Omental fat pad (tissue), 4 donors: ENCODE measurements around the gene INHBE. TPM values are rescaled to one million over a fixed set of nuclear protein-coding genes. Genes with fewer than 3 reads are reported as not detected.

ENCODE experiments used
- ATAC-seq: fragments of 150-250 bp; one replicate; pipeline ENCODE4 v1.9.1; 2016; ENCODE audit warnings: mild to moderate bottlenecking, moderate library complexity; ENCODE audit not compliant: low FRiP score
- DNase-seq: peaks from one replicate; pipeline ENCODE4 v3.0.0-alpha.2; 2019; ENCODE audit warnings: low spot score
- CTCF ChIP-seq, 3 donors: fragments of 450-650 bp; IDR thresholded peaks; one replicate each; pipeline ENCODE4 v1.5.1; 2016 to 2017; ENCODE audit warnings: antibody characterized with exemption in 3 of 3, mild to moderate bottlenecking in 3 of 3, moderate library complexity in 2 of 3
- total RNA-seq, 4 donors: library from RNA; depleted of rRNA; stranded (reverse); fragments of >200 nt; gene quantifications; one replicate each; pipeline ENCODE4 v1.1.0, GENCODE V29; 2016

INHBE gene
- total RNA-seq, 4 donors from 2014 or later, result 0.25 TPM; not detected in 3

- ATAC-seq (no peak), DNase-seq (no peak)
- no peak for TF ChIP-seq CTCF (IDR thresholded peaks at IDR 0.05)
Observed at GRCh38 chr12:57458665-57459054, 3.6 kb downstream of the INHBE start.

GRCh38 chr12:57459055-57459749 is 4.1 kb downstream of the INHBE start:
- ATAC-seq, result peak; percentile 79

GRCh38 chr12:57459750-57460467 is 4.8 kb downstream of the INHBE start, which contains the start of gene GLI1:
Gene GLI1, plus strand, starts transcription at chr12:57459785. Its CDS starts 3,907 bp downstream, at chr12:57463692.
- TF ChIP-seq CTCF (IDR thresholded peaks at IDR 0.05), result no peak
- DNase-seq (no peak), ATAC-seq (no peak)

More at GRCh38 chr12:57459055-57459749, 4.1 kb downstream of the INHBE start:
- DNase-seq, result peak; percentile 88
- peak in 1 of 3 donors; percentile 87 for TF ChIP-seq CTCF (IDR thresholded peaks at IDR 0.05)

- no peak for ATAC-seq
- no peak for DNase-seq
- no peak for TF ChIP-seq CTCF (IDR thresholded peaks at IDR 0.05)
Observed at GRCh38 chr12:57460468-57460784, 5.3 kb downstream of the INHBE start.

GRCh38 chr12:57460841-57461275 is 5.8 kb downstream of the INHBE start:
- DNase-seq, result no peak
- TF ChIP-seq CTCF (IDR thresholded peaks at IDR 0.05), result no peak
- no peak for ATAC-seq

- TF ChIP-seq CTCF (IDR thresholded peaks at IDR 0.05), result no peak
- no peak for DNase-seq
- ATAC-seq, result peak; percentile 17
Observed at GRCh38 chr12:57461276-57461916, 6.3 kb downstream of the INHBE start.
